K562 (cell line): ENCODE results near the gene CST7. TPM values are rescaled to one million over a fixed set of nuclear protein-coding genes. Genes with fewer than 3 reads are reported as not detected.

Experiments
- KDM4B ChIP-seq, 2 experiments: fragments of 450-650 bp in 1 of 2; sonication (generic) in 1 of 2; IDR thresholded peaks; 2 replicates each; pipeline ENCODE4 v1.6.1; 2016 to 2017; ENCODE audit warnings: borderline replicate concordance in 2 of 2, antibody characterized with exemption in 1 of 2, low read depth in 1 of 2, mild to moderate bottlenecking in 1 of 2
- ZNF707 ChIP-seq: fragments of 250-450 bp; sonication (Bioruptor Pico); conservative IDR thresholded peaks from 2 replicates; pipeline ENCODE4 v1.8.0; 2022; ENCODE audit warnings: inconsistent platforms, mild to moderate bottlenecking, moderate library complexity
- polyA plus RNA-seq, 8 experiments: library from polyadenylated mRNA; depleted of rRNA in 4 of 8; stranded (reverse) in 5 of 8; unstranded in 3 of 8; fragments of >200 nt; fragmentation: Nextera tagmentation in 2 of 8; fragmentation: Illumina TruSeq in 1 of 8; extraction: Ambion mirVana in 2 of 8; extraction: Trizol in 1 of 8; gene quantifications; 2 replicates each; pipeline versions ENCODE4 v1.2.1 to v1.2.3, GENCODE V29; 2011 to 2014; ENCODE audit warnings: inconsistent platforms in 1 of 8, missing spikeins in 1 of 8
- small RNA-seq: library from RNA; depleted of rRNA; stranded (forward); fragments of <200 nt; gene quantifications from one replicate; pipeline ENCODE3, GENCODE V24; 2014
- total RNA-seq, 7 experiments: library from RNA; depleted of rRNA in 6 of 7; stranded (reverse); fragments of >200 nt in 6 of 7; fragmentation: Illumina TruSeq in 2 of 7; extraction: Trizol in 2 of 7; gene quantifications; 2 replicates each; pipeline versions ENCODE4 v1.2.1 to v1.2.3, GENCODE V29; 2011 to 2021; ENCODE audit warnings: low replicate concordance in 1 of 7

Gene CST7
- total and polyA plus RNA-seq, 9 of the 15 experiments (the other 6 are each of a cell fraction or from before 2014, with no cell fraction given) = not detected

GRCh38 chr20:25008388-25009217 lies 59.5 kb downstream of the CST7 start (continued):
- no peak for TF ChIP-seq KDM4B (IDR thresholded peaks at IDR 0.05; ENCODE audit: borderline replicate concordance in 2 of 2, low read depth in 1 of 2)
- TF ChIP-seq ZNF707 = no peak
- TF ChIP-seq, all 486 proteins: peak for 0

Small RNAs within 50 kb of the gene (small RNA-seq; reads per million reads assigned to genes)
- not detected for gene RNU6-1257P

Other genes starting within 250 kb of the CST7 start
- gene APMAP, start 43.5 kb downstream of the CST7 start, total RNA-seq (2014; rRNA removed) = 14.4 and 16.5 TPM in 2 replicates
- gene APMAP, start 43.5 kb downstream of the CST7 start, total RNA-seq (2014; rRNA removed; fragmentation: Illumina TruSeq; extraction: Trizol) = 13.0 and 14.1 TPM in 2 replicates
- 14.8 and 15.2 TPM in 2 replicates for gene APMAP, start 43.5 kb downstream of the CST7 start, total RNA-seq (2015; rRNA removed; fragmentation: Illumina TruSeq; extraction: Trizol)
- gene APMAP, start 43.5 kb downstream of the CST7 start, total RNA-seq (2021) = 15.9 and 17.8 TPM in 2 replicates
- gene APMAP, start 43.5 kb downstream of the CST7 start, polyA plus RNA-seq (2011; rRNA removed) = 13.6 and 18.0 TPM in 2 replicates
- 14.9 and 15.3 TPM in 2 replicates for gene APMAP, start 43.5 kb downstream of the CST7 start, polyA plus RNA-seq (2014; fragmentation: Illumina TruSeq; extraction: Trizol)
- 1 to 10 TPM; 6.7 to 8.8 TPM for gene APMAP, start 43.5 kb downstream of the CST7 start, polyA plus RNA-seq (2014; fragmentation: Nextera tagmentation; extraction: Ambion mirVana)
- gene APMAP, start 43.5 kb downstream of the CST7 start, polyA plus RNA-seq (2014; rRNA removed) = 18.2 and 21.8 TPM in 2 replicates
- 0.04 and 0.23 TPM in 2 replicates for gene ACSS1, start 108.9 kb downstream of the CST7 start, total RNA-seq (2014; rRNA removed)
- gene ACSS1, start 108.9 kb downstream of the CST7 start, total RNA-seq (2014; rRNA removed; fragmentation: Illumina TruSeq; extraction: Trizol) = 0.07 TPM in 1 of 2 replicates, not detected in the other
- gene ACSS1, start 108.9 kb downstream of the CST7 start, total RNA-seq (2015; rRNA removed; fragmentation: Illumina TruSeq; extraction: Trizol) = not detected in 2 replicates
- 0.38 and 0.67 TPM in 2 replicates for gene ACSS1, start 108.9 kb downstream of the CST7 start, total RNA-seq (2021)
- 0.30 and 2.1 TPM in 2 replicates for gene ACSS1, start 108.9 kb downstream of the CST7 start, polyA plus RNA-seq (2011; rRNA removed)
- gene ACSS1, start 108.9 kb downstream of the CST7 start, polyA plus RNA-seq (2014; fragmentation: Illumina TruSeq; extraction: Trizol) = 0.21 and 0.25 TPM in 2 replicates
- gene ACSS1, start 108.9 kb downstream of the CST7 start, polyA plus RNA-seq (2014; fragmentation: Nextera tagmentation; extraction: Ambion mirVana) = not detected
- 0.23 and 0.28 TPM in 2 replicates for gene ACSS1, start 108.9 kb downstream of the CST7 start, polyA plus RNA-seq (2014; rRNA removed)
- gene VSX1, start 132.9 kb downstream of the CST7 start, total RNA-seq (2014; rRNA removed) = not detected in 2 replicates
- not detected in 2 replicates for gene VSX1, start 132.9 kb downstream of the CST7 start, total RNA-seq (2014; rRNA removed; fragmentation: Illumina TruSeq; extraction: Trizol)
- gene VSX1, start 132.9 kb downstream of the CST7 start, total RNA-seq (2015; rRNA removed; fragmentation: Illumina TruSeq; extraction: Trizol) = not detected in 2 replicates
- gene VSX1, start 132.9 kb downstream of the CST7 start, total RNA-seq (2021) = not detected in 2 replicates
- not detected in 2 replicates for gene VSX1, start 132.9 kb downstream of the CST7 start, polyA plus RNA-seq (2011; rRNA removed)
- gene VSX1, start 132.9 kb downstream of the CST7 start, polyA plus RNA-seq (2014; fragmentation: Illumina TruSeq; extraction: Trizol) = not detected in 2 replicates
- gene VSX1, start 132.9 kb downstream of the CST7 start, polyA plus RNA-seq (2014; fragmentation: Nextera tagmentation; extraction: Ambion mirVana) = not detected
- not detected in 2 replicates for gene VSX1, start 132.9 kb downstream of the CST7 start, polyA plus RNA-seq (2014; rRNA removed)
- 26.6 and 32.9 TPM in 2 replicates for gene ENTPD6, start 246.4 kb downstream of the CST7 start, total RNA-seq (2014; rRNA removed)
- 12.7 and 13.8 TPM in 2 replicates for gene ENTPD6, start 246.4 kb downstream of the CST7 start, total RNA-seq (2014; rRNA removed; fragmentation: Illumina TruSeq; extraction: Trizol)
- gene ENTPD6, start 246.4 kb downstream of the CST7 start, total RNA-seq (2015; rRNA removed; fragmentation: Illumina TruSeq; extraction: Trizol) = 20.8 and 22.4 TPM in 2 replicates
- gene ENTPD6, start 246.4 kb downstream of the CST7 start, total RNA-seq (2021) = 33.0 and 35.9 TPM in 2 replicates
- 34.2 and 43.3 TPM in 2 replicates for gene ENTPD6, start 246.4 kb downstream of the CST7 start, polyA plus RNA-seq (2011; rRNA removed)
- gene ENTPD6, start 246.4 kb downstream of the CST7 start, polyA plus RNA-seq (2014; fragmentation: Illumina TruSeq; extraction: Trizol) = 22.1 and 29.6 TPM in 2 replicates
- gene ENTPD6, start 246.4 kb downstream of the CST7 start, polyA plus RNA-seq (2014; fragmentation: Nextera tagmentation; extraction: Ambion mirVana) = 1 to 10 TPM in 1 of 2 experiments, under 1 TPM in 1; 0.82 to 1.5 TPM
- gene ENTPD6, start 246.4 kb downstream of the CST7 start, polyA plus RNA-seq (2014; rRNA removed) = 36.8 and 39.9 TPM in 2 replicates